ENCODE data around the gene MGAT4C. TPM values are rescaled to one million over a fixed set of nuclear protein-coding genes. Genes with fewer than 3 reads are reported as not detected.
A peak's percentile ranks its signal among the peaks of the same experiment; 100 is the strongest.

MGAT4C gene
- total RNA-seq, 1 donor from 2014 or later: not detected

DNA sequence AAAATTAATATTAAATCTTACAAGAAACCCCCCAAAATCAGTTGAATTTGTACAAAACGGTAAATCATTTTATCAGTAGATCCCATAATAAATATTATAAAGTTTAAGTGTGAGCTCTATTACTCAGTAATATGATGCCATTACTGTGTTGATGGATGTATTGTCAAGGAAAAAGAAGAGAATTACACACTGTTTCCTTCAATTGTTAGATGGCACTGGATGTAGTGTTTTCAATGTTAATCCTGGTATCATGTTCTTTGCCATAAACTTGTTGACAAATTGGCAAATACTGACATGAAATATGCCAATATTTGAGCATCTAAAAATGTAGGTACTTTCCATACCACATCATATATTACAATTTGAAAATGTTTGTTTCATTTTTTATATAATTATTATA lies 280.5 kb downstream of the MGAT4C start:
- no peak overlapping the region for H3K4me3 ChIP-seq (ENCODE audit: low read depth, low read length)
- TF ChIP-seq CTCF (conservative IDR thresholded peaks at IDR 0.05; ENCODE audit: low read depth, low read length): no peak
- no peak for DNase-seq (ENCODE audit: low read depth)

GRCh38 chr12:85971800-85972199 lies 284.4 kb downstream of the MGAT4C start:
- TF ChIP-seq CTCF (conservative IDR thresholded peaks at IDR 0.05; ENCODE audit: low read depth, low read length): no peak
- no peak overlapping the region for H3K4me3 ChIP-seq (ENCODE audit: low read depth, low read length)
- DNase-seq (ENCODE audit: low read depth): no peak

GRCh38 chr12:85968606-85969005 lies 287.6 kb downstream of the MGAT4C start:
- TF ChIP-seq CTCF (conservative IDR thresholded peaks at IDR 0.05; ENCODE audit: low read depth, low read length): no peak
- H3K4me3 ChIP-seq (ENCODE audit: low read depth, low read length): no peak overlapping the region
- DNase-seq (ENCODE audit: low read depth): peak; percentile 43

GRCh38 chr12:85963326-85963725 lies 292.9 kb downstream of the MGAT4C start:
- TF ChIP-seq CTCF (conservative IDR thresholded peaks at IDR 0.05; ENCODE audit: low read depth, low read length): no peak
- no peak overlapping the region for H3K4me3 ChIP-seq (ENCODE audit: low read depth, low read length)
- no peak for DNase-seq (ENCODE audit: low read depth)

DNA sequence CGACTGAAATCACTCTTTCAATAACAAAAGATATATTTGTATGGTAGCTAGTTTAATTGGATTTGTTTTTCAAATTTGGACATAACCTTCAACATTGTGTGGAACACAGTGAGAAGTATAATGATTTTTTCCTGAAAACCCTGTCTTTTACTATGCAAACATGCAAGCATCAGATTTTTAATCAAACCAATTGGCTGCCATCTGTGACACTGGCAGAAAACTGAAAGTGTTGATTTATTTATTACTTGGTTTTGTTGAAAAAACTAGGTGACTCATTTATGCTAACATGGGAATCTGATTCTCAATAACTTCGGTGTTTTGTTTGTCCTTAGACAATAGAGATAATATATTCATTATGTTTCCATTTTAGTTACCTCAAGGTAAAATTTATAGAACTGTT lies 300.1 kb downstream of the MGAT4C start:
- TF ChIP-seq CTCF (conservative IDR thresholded peaks at IDR 0.05; ENCODE audit: low read depth, low read length): no peak
- no peak for DNase-seq (ENCODE audit: low read depth)
- H3K4me3 ChIP-seq (ENCODE audit: low read depth, low read length): no peak overlapping the region

- H3K4me3 ChIP-seq (ENCODE audit: low read depth, low read length): no peak overlapping the region
- peak; percentile 44 for TF ChIP-seq CTCF (conservative IDR thresholded peaks at IDR 0.05; ENCODE audit: low read depth, low read length)
Observed at GRCh38 chr12:85955127-85955526, 301.1 kb downstream of the MGAT4C start.

GRCh38 chr12:85951823-85952222 lies 304.4 kb downstream of the MGAT4C start:
- DNase-seq (ENCODE audit: low read depth): no peak
- no peak overlapping the region for H3K4me3 ChIP-seq (ENCODE audit: low read depth, low read length)
- peak; percentile 56 for TF ChIP-seq CTCF (conservative IDR thresholded peaks at IDR 0.05; ENCODE audit: low read depth, low read length)

More at GRCh38 chr12:85955127-85955526, 301.1 kb downstream of the MGAT4C start:
- DNase-seq (ENCODE audit: low read depth): no peak
